HepG2 (cell line): Measurements from ENCODE around the gene ZMYND8. TPM values are rescaled to one million over a fixed set of nuclear protein-coding genes. Genes with fewer than 3 reads are reported as not detected.
A peak's percentile ranks its signal among the peaks of the same experiment; 100 is the strongest.

ENCODE experiments used
- ATAC-seq: fragments of 200-7000 bp; cut with Tn5 transposase; 3 replicates; pipeline ENCODE4 v1.9.1; 2020; ENCODE audit warnings: mild to moderate bottlenecking, moderate library complexity
- BruUV-seq: library from RNA; stranded (reverse); fragments of 400-500 nt; replicated peaks from 2 replicates; lab custom pipeline; 2021; lab: Mats Ljungman, UMichigan
- CTCF ChIA-PET: fragments of 300-600 bp; formaldehyde crosslinking; extraction: SDS; loops from one replicate; lab custom pipeline; 2021; ENCODE audit warnings: low total read pairs, inconsistent platforms, low intra/inter-chr PET ratio; lab: Yijun Ruan, JAX
- POLR2A ChIA-PET: fragments of 350-600 bp; sonication (Branson Sonifier 250); formaldehyde crosslinking; loops from one replicate; lab custom pipeline; 2020; ENCODE audit warnings: antibody characterized with exemption, inconsistent platforms; lab: Yijun Ruan, JAX
- DNase-seq: peaks from one replicate; pipeline ENCODE4 v3.0.0-alpha.2; 2015; ENCODE audit warnings: low spot score
- FAIRE-seq: peaks from 3 replicates; lab custom pipeline; 2011; peaks lifted over from hg19 to GRCh38; lab: Jason Lieb, UNC
- H2AFZ ChIP-seq: one replicate; pipeline ENCODE4 v1.6.1; 2011; ENCODE audit warnings: low read length, inconsistent platforms
- H3K27ac ChIP-seq: fragments of 300-600 bp; 3 replicates; pipeline ENCODE4 v1.8.0; 2011; ENCODE audit warnings: mixed run types, mild to moderate bottlenecking, mixed read lengths, low read length, inconsistent platforms; ENCODE audit not compliant: insufficient read depth; ENCODE audit errors: extremely low read length
- H3K27me3 ChIP-seq, 2 experiments: fragments of 200-600 bp in 1 of 2; 2 replicates in 1 of 2; 3 replicates in 1 of 2; pipeline versions ENCODE4 v1.6.0 to v1.8.0; 2011; ENCODE audit warnings: low read length in 2 of 2, mild to moderate bottlenecking in 2 of 2, moderate library complexity in 2 of 2, inconsistent platforms in 1 of 2; ENCODE audit not compliant: insufficient read depth in 2 of 2, control insufficient read depth in 1 of 2
- H3K36me3 ChIP-seq, 2 experiments: fragments of 200-600 bp in 1 of 2; replicated peaks in 1 of 2; 2 replicates in 1 of 2; 3 replicates in 1 of 2; pipeline versions ENCODE4 v1.5.1 to v1.8.0; 2011; ENCODE audit warnings: low read length in 2 of 2, inconsistent platforms in 1 of 2; ENCODE audit not compliant: insufficient read depth in 2 of 2, control insufficient read depth in 1 of 2
- H3K4me1 ChIP-seq: 2 replicates; pipeline ENCODE4 v1.5.1; 2012; ENCODE audit warnings: low read length, inconsistent platforms; ENCODE audit not compliant: insufficient read depth
- H3K4me2 ChIP-seq: 2 replicates; pipeline ENCODE4 v1.6.0; 2011; ENCODE audit warnings: low read depth, low read length, inconsistent platforms
- H3K4me3 ChIP-seq, 3 experiments: fragments of 200-600 bp in 1 of 3; sonication (generic), shearing (Covaris generic) in 1 of 3; replicated peaks in 1 of 3; 2 replicates each; pipeline ENCODE4 v1.5.1; 2011 to 2016; ENCODE audit warnings: low read length in 3 of 3, inconsistent platforms in 2 of 3, low read depth in 2 of 3, mild to moderate bottlenecking in 2 of 3, control low read depth in 1 of 3, mixed read lengths in 1 of 3; ENCODE audit not compliant: insufficient read depth in 1 of 3
- H3K79me2 ChIP-seq: one replicate; pipeline ENCODE4 v1.6.1; 2011; ENCODE audit warnings: low read length, inconsistent platforms; ENCODE audit not compliant: insufficient read depth
- H3K9ac ChIP-seq: 2 replicates; pipeline ENCODE4 v1.6.0; 2011; ENCODE audit warnings: mild to moderate bottlenecking, low read depth, low read length, inconsistent platforms; ENCODE audit not compliant: insufficient read depth
- H3K9me3 ChIP-seq: 2 replicates; pipeline ENCODE4 v1.5.1; 2012; ENCODE audit warnings: mild to moderate bottlenecking, low read length
- H4K20me1 ChIP-seq: 2 replicates; pipeline ENCODE4 v1.6.0; 2011; ENCODE audit warnings: inconsistent platforms, mild to moderate bottlenecking, low read length, moderate library complexity; ENCODE audit not compliant: insufficient read depth
- FIP1L1 ChIP-seq: fragments of 200-400 bp; formaldehyde crosslinking; IDR thresholded peaks from 2 replicates; pipeline ENCODE4 v1.6.1; 2018; ENCODE audit warnings: low read depth, mild to moderate bottlenecking, low read length, moderate library complexity, borderline replicate concordance; ENCODE audit not compliant: insufficient read depth
- MTA1 ChIP-seq: sonication (generic); formaldehyde crosslinking; IDR thresholded peaks from 2 replicates; pipeline ENCODE4 v1.4.0; 2020; ENCODE audit warnings: missing genetic modification reagents, mild to moderate bottlenecking, borderline replicate concordance
- NFE2 ChIP-seq: sonication (generic); formaldehyde crosslinking; IDR thresholded peaks from 2 replicates; pipeline ENCODE4 v1.4.0; 2020; ENCODE audit warnings: missing genetic modification reagents
- NPAS2 ChIP-seq: sonication (generic); formaldehyde crosslinking; IDR thresholded peaks from 2 replicates; pipeline ENCODE4 v1.8.0; 2022; ENCODE audit warnings: mild to moderate bottlenecking, missing genetic modification reagents, borderline replicate concordance
- POGZ ChIP-seq: sonication (generic); formaldehyde crosslinking; IDR thresholded peaks from 2 replicates; pipeline ENCODE4 v1.4.0; 2020; ENCODE audit warnings: mild to moderate bottlenecking, missing genetic modification reagents
- POLR2AphosphoS5 ChIP-seq: IDR thresholded peaks from 2 replicates; pipeline ENCODE4 v1.6.1; 2012; ENCODE audit warnings: low read depth, low read length
- POLR2G ChIP-seq: fragments of 200-400 bp; formaldehyde crosslinking; IDR thresholded peaks from 2 replicates; pipeline ENCODE4 v1.6.1; 2018; ENCODE audit warnings: mild to moderate bottlenecking, low read depth, low read length, moderate library complexity
- RAD51 ChIP-seq: fragments of 450-650 bp; IDR thresholded peaks from 2 replicates; pipeline ENCODE4 v1.6.1; 2016; ENCODE audit warnings: borderline replicate concordance
- RXRA ChIP-seq: sonication (generic); formaldehyde crosslinking; IDR thresholded peaks from 2 replicates; pipeline ENCODE4 v1.5.1; 2020; ENCODE audit warnings: missing genetic modification reagents
- SIX1 ChIP-seq: sonication (generic); formaldehyde crosslinking; IDR thresholded peaks from 2 replicates; pipeline ENCODE4 v1.4.0; 2020; ENCODE audit warnings: missing genetic modification reagents, borderline replicate concordance
- XBP1 ChIP-seq: sonication (generic); formaldehyde crosslinking; IDR thresholded peaks from 2 replicates; pipeline ENCODE4 v1.5.0; 2020; ENCODE audit warnings: missing genetic modification reagents
- ZBTB33 ChIP-seq: sonication (generic); formaldehyde crosslinking; IDR thresholded peaks from 2 replicates; pipeline ENCODE4 v1.4.0; 2020; ENCODE audit warnings: missing genetic modification reagents
- ZNF230 ChIP-seq: sonication (generic); formaldehyde crosslinking; IDR thresholded peaks from 2 replicates; pipeline ENCODE4 v1.4.0; 2020; ENCODE audit warnings: mild to moderate bottlenecking, missing genetic modification reagents
- ZNF343 ChIP-seq: sonication (generic); formaldehyde crosslinking; IDR thresholded peaks from 2 replicates; pipeline ENCODE4 v1.4.0; 2020; ENCODE audit warnings: mild to moderate bottlenecking, missing genetic modification reagents
- WGBS: methylation state at CpG from one replicate; pipeline ENCODE4 v1.1.6; 2017; ENCODE audit warnings: low lambda C conversion rate; 5-methylcytosine and 5-hydroxymethylcytosine counted together
- in situ Hi-C: cut with HindIII; loops from 2 replicates; pipeline ENCODE4 v1.10.0; 2017; ENCODE audit warnings: low pct_unique_long_range_greater_than_20kb; ENCODE audit not compliant: extremely low pct_ligation_motif_present
- intact Hi-C: fragments of 100-400 bp; cut with micrococcal nuclease; formaldehyde crosslinking; loops from one replicate; pipeline ENCODE4 v1.10.0; 2022; ENCODE audit not compliant: unreplicated experiment
- polyA plus RNA-seq, 8 experiments: library from polyadenylated mRNA; depleted of rRNA in 3 of 8; stranded (reverse) in 7 of 8; unstranded in 1 of 8; fragments of >200 nt; fragmentation: Illumina TruSeq in 4 of 8; extraction: Trizol in 4 of 8; gene quantifications; 2 replicates each; pipeline versions ENCODE4 v1.2.1 to v1.2.3, GENCODE V29; 2011 to 2016; ENCODE audit warnings: low read depth in 4 of 8, missing spikeins in 1 of 8, mixed read lengths in 1 of 8; ENCODE audit not compliant: insufficient read depth in 1 of 8
- total RNA-seq, 5 experiments: library from RNA; depleted of rRNA; stranded (reverse); fragments of >200 nt; fragmentation: Illumina TruSeq; extraction: Trizol; gene quantifications; 2 replicates each; pipeline ENCODE4 v1.2.3, GENCODE V29; 2016; ENCODE audit warnings: low read depth in 1 of 5
- TF ChIP-seq, protein P1 (sequence below): sonication (generic); formaldehyde crosslinking; IDR thresholded peaks from 2 replicates; pipeline ENCODE4 v1.5.1; 2020; ENCODE audit warnings: mild to moderate bottlenecking, missing genetic modification reagents, moderate library complexity
- TF ChIP-seq, protein P2 (sequence below): sonication (generic); formaldehyde crosslinking; IDR thresholded peaks from 2 replicates; pipeline ENCODE4 v1.5.0; 2020; ENCODE audit warnings: missing genetic modification reagents, mild to moderate bottlenecking, borderline replicate concordance

The ZMYND8 gene
- total and polyA plus RNA-seq, 2 of the 13 experiments (the other 11 are each of a cell fraction or from before 2014, with no cell fraction given), result 53.9 to 84.7 TPM

DNA sequence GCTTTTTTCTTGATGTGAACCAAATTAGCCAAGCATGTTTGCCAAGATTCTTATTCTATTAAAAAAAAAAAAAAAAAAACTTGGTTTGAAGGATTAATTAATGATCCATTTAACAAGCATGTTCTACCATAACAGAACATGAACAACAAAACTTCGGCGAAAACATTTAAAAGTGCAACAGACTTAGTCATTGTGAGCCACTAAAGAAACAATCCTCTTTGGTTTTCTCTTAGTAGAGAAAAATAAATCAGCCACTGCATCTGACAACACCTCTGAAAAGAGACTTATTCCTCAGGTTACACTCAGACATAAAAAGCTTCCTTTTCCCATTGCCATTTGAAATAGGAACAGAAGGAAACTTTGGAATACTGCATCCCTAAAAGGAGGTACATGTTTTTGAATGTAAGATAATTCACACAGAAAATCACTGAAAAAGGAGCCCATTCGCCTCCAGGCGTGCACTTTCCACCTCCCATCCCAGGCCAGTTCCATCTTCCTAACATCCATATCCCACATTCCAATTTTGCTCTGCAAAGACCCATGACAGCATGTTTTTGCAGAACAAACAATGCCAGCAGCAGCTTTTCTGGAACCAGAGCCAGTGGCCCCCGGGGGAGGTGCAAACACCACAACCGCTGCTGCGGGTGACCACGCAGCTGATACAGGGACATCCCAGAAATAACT lies 79.5 kb downstream of the ZMYND8 start (continued):
- TF ChIP-seq NPAS2 (no peak), POLR2AphosphoS5 (peak; percentile 22; the same call in 1 of the 2 replicates), POGZ (CRISPR knock-in tag) (no peak), POLR2G (peak; percentile 59), ZBTB33 (peak; percentile 55; the same call in 1 of the 2 replicates), FIP1L1 (no peak)

GRCh38 chr20:47276251-47276650 lies 80.2 kb downstream of the ZMYND8 start:
- intact Hi-C loops (no loop called here), in situ Hi-C loops (loop anchor here (10.0 kb wide), 1 partner anchor 109 kb away; no protein-coding TSS in a partner anchor)
- FAIRE-seq (no peak), DNase-seq (no peak), ATAC-seq (no peak)
- H3K79me2 ChIP-seq, result peaks cover 39% of the 10 kb centered on the region
- H3K4me1 ChIP-seq, result peaks cover 23% of the 10 kb centered on the region
- ChIA-PET POLR2A (interaction anchor here (6.8 kb wide), 1 partner anchor 82 kb away, joined by 76 read pairs; the partner anchor contains the start of gene ZMYND8), CTCF (no interaction called here)
- no peak overlapping the region for H3K4me2 ChIP-seq
- H3K27me3 ChIP-seq, result no peaks in the 10 kb centered on the region
- H3K9ac ChIP-seq, result no peak overlapping the region
- no peak overlapping the region for H3K27ac ChIP-seq
- H3K4me3 ChIP-seq, result no peak overlapping the region
- H3K9me3 ChIP-seq, result no peaks in the 10 kb centered on the region
- peaks cover 43% of the 10 kb centered on the region for H4K20me1 ChIP-seq
- H3K36me3 ChIP-seq, result peaks cover 46 to 87% of the 10 kb centered on the region in 2 experiments
- 95% methylated on average over 20 of the region's 20 CpGs for WGBS
- BruUV-seq, result no TSS peak
- H2AFZ ChIP-seq, result no peak overlapping the region
- TF ChIP-seq XBP1, result no peak
- peak; percentile 31; the same call in 1 of the 2 replicates for TF ChIP-seq MTA1 (CRISPR knock-in tag)
- TF ChIP-seq RXRA, result peak; percentile 34; the same call in 1 of the 2 replicates
- TF ChIP-seq ZNF343 (CRISPR knock-in tag), result 0 out of 2 replicates have a peak, but pooled peaks have one; percentile 26
- no peak for TF ChIP-seq RAD51
- TF ChIP-seq, protein P1, sequence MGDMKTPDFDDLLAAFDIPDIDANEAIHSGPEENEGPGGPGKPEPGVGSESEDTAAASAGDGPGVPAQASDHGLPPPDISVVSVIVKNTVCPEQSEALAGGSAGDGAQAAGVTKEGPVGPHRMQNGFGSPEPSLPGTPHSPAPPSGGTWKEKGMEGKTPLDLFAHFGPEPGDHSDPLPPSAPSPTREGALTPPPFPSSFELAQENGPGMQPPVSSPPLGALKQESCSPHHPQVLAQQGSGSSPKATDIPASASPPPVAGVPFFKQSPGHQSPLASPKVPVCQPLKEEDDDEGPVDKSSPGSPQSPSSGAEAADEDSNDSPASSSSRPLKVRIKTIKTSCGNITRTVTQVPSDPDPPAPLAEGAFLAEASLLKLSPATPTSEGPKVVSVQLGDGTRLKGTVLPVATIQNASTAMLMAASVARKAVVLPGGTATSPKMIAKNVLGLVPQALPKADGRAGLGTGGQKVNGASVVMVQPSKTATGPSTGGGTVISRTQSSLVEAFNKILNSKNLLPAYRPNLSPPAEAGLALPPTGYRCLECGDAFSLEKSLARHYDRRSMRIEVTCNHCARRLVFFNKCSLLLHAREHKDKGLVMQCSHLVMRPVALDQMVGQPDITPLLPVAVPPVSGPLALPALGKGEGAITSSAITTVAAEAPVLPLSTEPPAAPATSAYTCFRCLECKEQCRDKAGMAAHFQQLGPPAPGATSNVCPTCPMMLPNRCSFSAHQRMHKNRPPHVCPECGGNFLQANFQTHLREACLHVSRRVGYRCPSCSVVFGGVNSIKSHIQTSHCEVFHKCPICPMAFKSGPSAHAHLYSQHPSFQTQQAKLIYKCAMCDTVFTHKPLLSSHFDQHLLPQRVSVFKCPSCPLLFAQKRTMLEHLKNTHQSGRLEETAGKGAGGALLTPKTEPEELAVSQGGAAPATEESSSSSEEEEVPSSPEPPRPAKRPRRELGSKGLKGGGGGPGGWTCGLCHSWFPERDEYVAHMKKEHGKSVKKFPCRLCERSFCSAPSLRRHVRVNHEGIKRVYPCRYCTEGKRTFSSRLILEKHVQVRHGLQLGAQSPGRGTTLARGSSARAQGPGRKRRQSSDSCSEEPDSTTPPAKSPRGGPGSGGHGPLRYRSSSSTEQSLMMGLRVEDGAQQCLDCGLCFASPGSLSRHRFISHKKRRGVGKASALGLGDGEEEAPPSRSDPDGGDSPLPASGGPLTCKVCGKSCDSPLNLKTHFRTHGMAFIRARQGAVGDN (CRISPR knock-in tag), result peak; percentile 51
- TF ChIP-seq NFE2 (CRISPR knock-in tag), result no peak
- TF ChIP-seq, protein P2, sequence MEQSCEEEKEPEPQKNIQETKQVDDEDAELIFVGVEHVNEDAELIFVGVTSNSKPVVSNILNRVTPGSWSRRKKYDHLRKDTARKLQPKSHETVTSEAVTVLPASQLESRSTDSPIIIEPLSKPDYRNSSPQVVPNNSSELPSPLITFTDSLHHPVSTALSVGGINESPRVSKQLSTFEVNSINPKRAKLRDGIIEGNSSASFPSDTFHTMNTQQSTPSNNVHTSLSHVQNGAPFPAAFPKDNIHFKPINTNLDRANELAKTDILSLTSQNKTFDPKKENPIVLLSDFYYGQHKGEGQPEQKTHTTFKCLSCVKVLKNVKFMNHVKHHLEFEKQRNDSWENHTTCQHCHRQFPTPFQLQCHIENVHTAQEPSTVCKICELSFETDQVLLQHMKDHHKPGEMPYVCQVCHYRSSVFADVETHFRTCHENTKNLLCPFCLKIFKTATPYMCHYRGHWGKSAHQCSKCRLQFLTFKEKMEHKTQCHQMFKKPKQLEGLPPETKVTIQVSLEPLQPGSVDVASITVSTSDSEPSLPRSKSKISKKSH (CRISPR knock-in tag), result 0 out of 2 replicates have a peak, but pooled peaks have one; percentile 58
- TF ChIP-seq ZNF230, result peak; percentile 28; the same call in 1 of the 2 replicates
- no peak for TF ChIP-seq SIX1 (CRISPR knock-in tag)
